Colonic mucosa (tissue), 4 donors: ENCODE data around the gene NKX2-8. TPM values are rescaled to one million over a fixed set of nuclear protein-coding genes. Genes with fewer than 3 reads are reported as not detected.

Experiments
- DNase-seq: peaks from one replicate; pipeline ENCODE4 v3.0.0-alpha.2; 2020
- H3K27ac ChIP-seq: fragments of 200-600 bp; one replicate; pipeline ENCODE4 v1.8.0; 2021
- H3K27me3 ChIP-seq: fragments of 200-600 bp; one replicate; pipeline ENCODE4 v1.8.0; 2021
- H3K36me3 ChIP-seq: fragments of 200-600 bp; one replicate; pipeline ENCODE4 v1.8.0; 2021
- H3K4me1 ChIP-seq: fragments of 200-600 bp; one replicate; pipeline ENCODE4 v1.8.0; 2021; ENCODE audit warnings: mild to moderate bottlenecking
- H3K4me3 ChIP-seq: fragments of 200-600 bp; one replicate; pipeline ENCODE4 v1.8.0; 2021
- H3K9ac ChIP-seq, 2 donors: one replicate each; pipeline ENCODE4 v1.7.0; 2013; ENCODE audit warnings: control low read depth in 2 of 2, low read depth in 2 of 2, low read length in 2 of 2
- H3K9me3 ChIP-seq: fragments of 200-600 bp; one replicate; pipeline ENCODE4 v1.8.0; 2021
- CTCF ChIP-seq: fragments of 200-600 bp; IDR thresholded peaks from one replicate; pipeline ENCODE4 v1.8.0; 2022; ENCODE audit warnings: antibody characterized with exemption, mild to moderate bottlenecking
- intact Hi-C: fragments of 100-400 bp; cut with DNase I; formaldehyde crosslinking; loops from one replicate; pipeline ENCODE4 v1.14.1; 2022
- total RNA-seq, 2 donors: library from RNA; stranded (reverse); fragmentation: NEBNext Ultra II Directional in 1 of 2; extraction: Animal tissue kit (Norgen Biotek cat#: 25700) in 1 of 2; gene quantifications; one replicate each; pipeline ENCODE4 v1.2.1, GENCODE V29; 2021
- donor health status: healthy.
- donor health status: DM: no; HTN: no; CAD: no.
- donor health status: DM: no; HTN: no; CAD: no.

Gene NKX2-8
- total RNA-seq: not detected

- H3K4me3 ChIP-seq: peak within 1 kb of the TSS; percentile 40
- no peak within 1 kb of the TSS for H3K9ac ChIP-seq
- H3K27ac ChIP-seq: no peak within 1 kb of the TSS
- peaks cover 6% of the 10 kb centered on the region for H3K4me1 ChIP-seq
- H3K27me3 ChIP-seq: peaks cover 69% of the 10 kb centered on the region
- TF ChIP-seq CTCF: no peak
- no peaks in the 10 kb centered on the region for H3K36me3 ChIP-seq
- DNase-seq: no peak
- intact Hi-C loops: no loop called here
- no peaks in the 10 kb centered on the region for H3K9me3 ChIP-seq
Observed at GRCh38 chr14:36582011-36582873, at the start of gene NKX2-8. NKX2-8 (minus strand) TSS chr14:36582614; CDS start chr14:36582389, 225 bp downstream.

- intact Hi-C loops: no loop called here
- no peak for DNase-seq
- Histone ChIP-seq H3K9ac (no peak overlapping the region), H3K27ac (no peak overlapping the region), H3K9me3 (no peaks in the 10 kb centered on the region), H3K4me3 (no peak overlapping the region), H3K36me3 (no peaks in the 10 kb centered on the region), H3K4me1 (no peaks in the 10 kb centered on the region), H3K27me3 (no peaks in the 10 kb centered on the region)
- TF ChIP-seq CTCF: no peak
Observed at GRCh38 chr14:36627981-36628380, 45.6 kb upstream of the NKX2-8 start.

GRCh38 chr14:36626151-36626550, 43.7 kb upstream of the NKX2-8 start:
- no peak overlapping the region for H3K4me3 ChIP-seq
- intact Hi-C loops: no loop called here
- no peak overlapping the region for H3K27ac ChIP-seq
- no peaks in the 10 kb centered on the region for H3K36me3 ChIP-seq
- no peak overlapping the region for H3K9ac ChIP-seq
- no peak for DNase-seq
- no peaks in the 10 kb centered on the region for H3K27me3 ChIP-seq
- no peaks in the 10 kb centered on the region for H3K9me3 ChIP-seq
- H3K4me1 ChIP-seq: no peaks in the 10 kb centered on the region
- TF ChIP-seq CTCF: no peak

- intact Hi-C loops: no loop called here
- Histone ChIP-seq H3K9me3 (no peaks in the 10 kb centered on the region), H3K36me3 (no peaks in the 10 kb centered on the region), H3K27ac (no peak overlapping the region), H3K9ac (no peak overlapping the region), H3K4me3 (no peak overlapping the region), H3K4me1 (no peaks in the 10 kb centered on the region), H3K27me3 (no peaks in the 10 kb centered on the region)
- no peak for TF ChIP-seq CTCF
- DNase-seq: no peak
Observed at GRCh38 chr14:36625436-36625835, 43.0 kb upstream of the NKX2-8 start.

GRCh38 chr14:36625014-36625413, 42.6 kb upstream of the NKX2-8 start:
- Histone ChIP-seq H3K9ac (no peak overlapping the region), H3K9me3 (no peaks in the 10 kb centered on the region), H3K4me1 (no peaks in the 10 kb centered on the region), H3K4me3 (no peak overlapping the region), H3K36me3 (no peaks in the 10 kb centered on the region), H3K27ac (no peak overlapping the region), H3K27me3 (no peaks in the 10 kb centered on the region)
- intact Hi-C loops: no loop called here
- DNase-seq: no peak
- no peak for TF ChIP-seq CTCF
